HG02798 (cell line): ENCODE data around the gene ITGA2.
"Not testable (repeated sequence)": the region's sequence is repeated elsewhere in the genome, so short reads cannot be mapped to it uniquely, and the experiment has no call there.

ENCODE experiments used
- ATAC-seq: cut with Tn5 transposase; IDR thresholded peaks from one replicate; pipeline ENCODE4 v1.9.1; 2021; ENCODE audit warnings: mild to moderate bottlenecking; ENCODE audit not compliant: unreplicated experiment, poor library complexity

ITGA2 gene

GRCh38 chr5:52989025-52989780, at the start of gene ITGA2:
TSS of gene ITGA2 (plus strand) at chr5:52989352. CDS start at chr5:52989469, 117 bp downstream.
- peak; percentile 60 for ATAC-seq

- ATAC-seq: no peak
Measured at GRCh38 chr5:52943285-52943684, 45.9 kb upstream of the ITGA2 start.

- ATAC-seq: no peak
Measured at GRCh38 chr5:52943808-52944207, 45.3 kb upstream of the ITGA2 start.

DNA sequence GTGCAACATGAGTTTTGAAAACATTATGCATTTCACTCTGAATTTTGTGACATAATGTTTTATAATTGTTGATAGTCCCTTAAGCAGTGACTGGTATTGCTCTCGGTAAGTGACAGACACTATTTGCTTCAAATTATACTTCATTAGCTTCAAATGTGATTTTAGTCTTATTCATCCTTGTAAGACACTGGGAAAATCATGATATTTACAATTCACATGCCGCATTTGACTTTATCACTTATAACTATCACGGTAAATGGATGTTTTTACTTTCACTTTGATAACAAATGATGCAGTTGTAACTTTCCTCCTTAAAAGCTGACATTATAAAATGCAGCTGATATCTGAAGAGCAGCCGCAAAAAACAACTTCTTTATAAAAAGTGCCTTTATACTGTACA, 44.1 kb upstream of the ITGA2 start:
- ATAC-seq: no peak

- ATAC-seq: no peak
Measured at GRCh38 chr5:52947208-52947607, 41.9 kb upstream of the ITGA2 start.

GRCh38 chr5:52947851-52948250, 41.3 kb upstream of the ITGA2 start:
- ATAC-seq: no peak

GRCh38 chr5:52948418-52949076, 40.6 kb upstream of the ITGA2 start:
- peak; percentile 99 for ATAC-seq

- ATAC-seq: no peak
Measured at GRCh38 chr5:52950686-52951085, 38.5 kb upstream of the ITGA2 start.

- no peak for ATAC-seq
Measured at GRCh38 chr5:52952483-52952882, 36.7 kb upstream of the ITGA2 start.

DNA sequence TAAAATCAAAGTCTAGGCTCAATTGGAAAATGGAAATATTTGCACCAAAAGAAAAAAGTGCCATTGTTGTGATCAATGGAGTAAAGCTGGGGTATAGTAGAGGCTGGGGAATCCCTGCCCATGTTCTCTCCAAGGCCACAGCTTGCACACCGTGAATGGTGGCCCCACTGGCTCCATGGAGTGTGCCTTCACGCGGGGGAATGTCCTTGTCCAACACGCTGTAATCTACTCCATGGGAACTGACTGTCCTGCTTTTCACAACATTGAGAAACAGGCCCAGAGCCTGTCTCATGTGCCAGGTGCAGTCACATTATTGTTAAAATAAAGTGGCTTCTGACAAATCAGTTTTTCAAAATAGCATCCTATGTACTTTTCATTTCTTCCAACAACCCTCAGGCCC, 33.1 kb upstream of the ITGA2 start:
- no peak for ATAC-seq

DNA sequence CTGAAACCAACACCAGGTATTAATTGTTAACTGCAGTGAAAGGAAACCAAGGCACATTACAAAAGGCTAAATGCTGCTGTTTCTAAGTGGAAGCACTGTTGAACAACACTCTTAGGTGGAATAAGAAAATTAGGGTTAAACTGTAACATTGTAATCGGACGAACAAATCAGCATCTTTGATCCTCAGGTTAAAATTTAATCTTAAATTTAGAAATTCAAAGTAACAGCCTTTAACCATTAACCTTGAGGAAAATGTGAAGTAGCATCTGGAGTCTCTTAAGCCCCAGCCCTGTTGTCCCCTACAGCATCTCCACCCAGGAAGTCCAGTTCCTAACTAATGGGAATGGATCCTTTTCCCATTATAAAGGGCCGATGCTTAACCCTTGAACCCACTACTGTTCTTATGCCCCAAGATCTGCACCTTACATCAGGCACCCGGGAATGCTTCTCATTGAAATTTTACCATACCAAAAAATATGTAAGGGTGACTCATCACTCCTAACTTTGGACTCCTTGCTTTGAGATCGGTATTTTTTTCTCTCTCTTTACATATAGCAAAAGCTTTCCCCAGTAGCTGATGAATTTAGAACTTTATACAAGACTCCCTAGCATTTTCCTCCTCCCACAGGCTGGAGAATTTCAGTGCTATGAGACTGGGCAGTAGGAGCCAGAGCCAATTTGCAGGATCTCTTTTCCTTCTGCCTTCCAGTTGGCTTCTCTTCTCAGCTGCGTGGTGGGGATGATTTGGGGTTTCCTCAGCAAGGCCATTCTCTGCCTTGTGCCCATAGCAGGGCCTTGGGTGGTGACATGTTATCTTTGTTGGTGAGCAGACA, 32.0 kb upstream of the ITGA2 start:
- ATAC-seq: no peak

DNA sequence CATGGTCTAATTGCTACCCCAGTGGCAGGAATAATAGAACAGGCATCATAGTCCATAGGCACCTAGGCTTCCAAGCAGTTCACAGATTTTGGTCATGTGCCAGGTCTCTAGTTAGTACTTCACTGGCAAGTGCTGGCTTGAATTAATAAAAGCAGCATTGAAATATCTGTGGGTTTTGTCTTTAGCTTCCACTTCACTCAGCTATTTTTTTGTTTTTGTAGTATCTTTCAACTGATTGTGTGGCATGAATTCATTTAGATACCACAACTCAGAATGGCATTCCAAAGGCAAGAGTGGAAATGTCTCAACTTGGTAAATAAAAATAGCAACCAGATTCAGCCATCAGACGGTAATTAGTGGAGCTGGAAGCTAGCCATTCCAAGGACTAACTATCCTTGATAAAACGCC, 27.9 kb upstream of the ITGA2 start:
- no peak for ATAC-seq

DNA sequence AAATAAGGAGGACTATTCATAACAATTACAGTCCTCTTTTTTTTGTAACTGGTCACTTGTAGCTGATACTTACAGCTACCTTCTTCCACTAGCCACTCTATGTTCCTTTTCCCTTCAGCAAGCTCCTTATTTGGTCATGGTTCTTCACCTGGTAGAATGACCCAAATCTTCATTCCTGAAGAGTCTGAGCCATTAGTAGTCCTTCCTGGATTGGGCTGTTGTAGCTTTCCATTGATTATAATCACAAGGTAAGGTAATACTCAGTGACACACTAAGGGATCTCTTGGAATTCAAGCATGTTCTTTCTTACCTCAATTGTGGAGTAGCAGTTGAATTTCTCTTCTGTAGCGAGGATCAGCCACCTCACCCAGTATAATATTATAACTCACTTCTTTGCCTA, 25.5 kb upstream of the ITGA2 start:
- no peak for ATAC-seq

DNA sequence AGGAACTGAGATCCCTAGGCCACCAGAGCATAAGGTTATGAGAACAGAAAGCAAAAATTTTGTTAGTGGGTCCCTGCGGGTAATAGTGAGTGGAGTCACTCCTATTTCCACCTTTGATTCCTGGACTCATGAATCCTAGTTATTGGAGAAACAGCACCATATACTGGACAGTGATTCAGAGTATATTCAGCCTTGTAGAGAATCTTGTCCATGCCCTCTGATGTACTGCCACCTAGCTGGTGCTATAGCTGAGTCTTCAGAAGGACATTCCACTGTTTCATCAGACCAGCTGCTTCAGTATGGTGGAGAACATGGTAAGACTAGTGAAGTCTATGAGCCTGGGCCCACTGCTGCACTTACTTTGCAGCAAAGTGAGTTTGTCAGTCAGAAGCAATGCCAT, 25.0 kb upstream of the ITGA2 start:
- ATAC-seq: no peak

- ATAC-seq: not testable (repeated sequence)
Measured at GRCh38 chr5:52976157-52976556, 13.0 kb upstream of the ITGA2 start.

GRCh38 chr5:52977264-52977897, 11.8 kb upstream of the ITGA2 start:
- ATAC-seq: no peak

GRCh38 chr5:52981507-52981906, 7.6 kb upstream of the ITGA2 start:
- no peak for ATAC-seq

- no peak for ATAC-seq
Measured at GRCh38 chr5:52983731-52984636, 5.2 kb upstream of the ITGA2 start.

DNA sequence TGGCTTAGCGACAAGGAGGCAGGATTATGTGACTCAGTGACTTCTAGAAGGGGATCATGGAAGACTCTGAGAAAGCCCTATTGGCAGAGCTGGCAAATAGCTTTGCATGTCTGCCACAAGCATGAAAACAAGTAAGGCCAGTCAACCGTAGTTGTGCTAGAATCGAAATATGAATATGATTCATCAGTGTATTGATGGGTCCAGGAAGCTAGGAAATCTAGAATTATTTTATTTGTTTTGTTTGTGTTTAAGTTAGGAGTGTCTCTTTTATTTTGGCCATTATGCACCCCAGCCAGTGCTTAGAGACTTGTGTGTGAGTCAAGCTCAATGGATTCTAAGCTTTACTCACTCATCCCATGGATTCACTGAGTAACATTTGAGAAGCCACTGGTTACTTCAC, 3.8 kb upstream of the ITGA2 start:
- no peak for ATAC-seq
